GM06990 (cell line): ENCODE measurements around the gene ARF3.

ENCODE experiments used
- DNase-seq: peaks from one replicate; pipeline ENCODE4 v3.0.0-alpha.2; 2011; ENCODE audit not compliant: insufficient read length; ENCODE audit errors: extremely low read depth
- H3K27me3 ChIP-seq: replicated peaks from 2 replicates; pipeline ENCODE4 v1.6.0; 2011; ENCODE audit warnings: low read length; ENCODE audit not compliant: control insufficient read depth, insufficient read depth
- H3K36me3 ChIP-seq: 2 replicates; pipeline ENCODE4 v1.5.1; 2011; ENCODE audit warnings: low read length; ENCODE audit not compliant: control insufficient read depth, insufficient read depth
- H3K4me3 ChIP-seq: replicated peaks from 2 replicates; pipeline ENCODE4 v1.5.1; 2011; ENCODE audit warnings: low read depth, mild to moderate bottlenecking, control low read depth, low read length
- CTCF ChIP-seq: IDR thresholded peaks from 2 replicates; pipeline ENCODE4 v1.5.1; 2011; ENCODE audit warnings: low read length, control low read depth, mild to moderate bottlenecking, inconsistent platforms; ENCODE audit not compliant: insufficient read depth, poor library complexity, severe bottlenecking

The ARF3 gene

GRCh38 chr12:48969160-48969771, 12.0 kb upstream of the ARF3 start:
- TF ChIP-seq CTCF: no peak
- DNase-seq: no peak
- Histone ChIP-seq H3K4me3 (no peak overlapping the region), H3K36me3 (no peaks in the 10 kb centered on the region), H3K27me3 (peaks cover 9% of the 10 kb centered on the region)

- Histone ChIP-seq H3K36me3 (no peaks in the 10 kb centered on the region), H3K4me3 (no peak overlapping the region), H3K27me3 (peaks cover 9% of the 10 kb centered on the region)
- no peak for DNase-seq
- no peak for TF ChIP-seq CTCF
Measured at GRCh38 chr12:48968467-48968866, 11.2 kb upstream of the ARF3 start.

GRCh38 chr12:48967991-48968390, 10.7 kb upstream of the ARF3 start:
- TF ChIP-seq CTCF: no peak
- Histone ChIP-seq H3K36me3 (no peaks in the 10 kb centered on the region), H3K4me3 (no peak overlapping the region), H3K27me3 (peaks cover 8% of the 10 kb centered on the region)
- DNase-seq: no peak

GRCh38 chr12:48966177-48966895, 9.0 kb upstream of the ARF3 start:
- TF ChIP-seq CTCF: no peak
- peak; percentile 53 for DNase-seq
- no peak overlapping the region for H3K4me3 ChIP-seq
- peaks cover 5% of the 10 kb centered on the region for H3K27me3 ChIP-seq
- H3K36me3 ChIP-seq: no peaks in the 10 kb centered on the region

GRCh38 chr12:48965298-48965838, 8.1 kb upstream of the ARF3 start:
- no peaks in the 10 kb centered on the region for H3K36me3 ChIP-seq
- no peak overlapping the region for H3K4me3 ChIP-seq
- H3K27me3 ChIP-seq: no peaks in the 10 kb centered on the region; the same call in 1 of the 2 replicates
- no peak for TF ChIP-seq CTCF
- DNase-seq: no peak
